ENCODE results near the gene HADHA.

DNA sequence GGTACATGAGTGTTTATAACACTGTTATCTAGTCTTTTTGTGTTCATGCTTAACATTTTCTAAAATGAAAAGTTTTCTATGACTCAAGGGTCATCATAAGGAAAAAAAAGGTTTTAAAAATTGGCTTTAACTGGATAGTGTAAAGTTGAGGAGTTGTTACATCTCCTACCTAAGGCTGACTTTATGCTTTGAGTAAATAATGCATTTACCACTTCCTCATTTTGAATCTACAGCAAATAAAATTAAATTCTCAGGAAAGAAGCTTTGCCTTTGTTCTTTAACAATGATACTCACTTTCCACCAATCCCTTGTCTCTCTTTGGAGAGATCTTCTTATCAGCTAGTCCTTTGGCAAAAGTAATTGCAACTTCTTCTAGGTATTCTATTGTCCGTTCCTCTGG lies 29.7 kb downstream of the HADHA start:
- TF ChIP-seq YY1 (IDR thresholded peaks at IDR 0.05; ENCODE audit: extremely low read depth, insufficient replicate concordance, low read depth, low read length) = no peak
- no peak for TF ChIP-seq CTCF (IDR thresholded peaks at IDR 0.05 in 2 of 3, conservative IDR thresholded peaks at IDR 0.05 in 1 of 3; ENCODE audit: borderline replicate concordance in 1 of 3, insufficient read depth in 1 of 3, low read depth in 2 of 3, low read length in 2 of 3)
- TF ChIP-seq POLR2A (IDR thresholded peaks at IDR 0.05; ENCODE audit: borderline replicate concordance, extremely low read depth, insufficient read depth, insufficient read length) = no peak
- TF ChIP-seq TCF7L2 (IDR thresholded peaks at IDR 0.05; ENCODE audit: borderline replicate concordance, extremely low read depth, insufficient read depth, insufficient read length) = no peak
- no peak for TF ChIP-seq REST (IDR thresholded peaks at IDR 0.05; ENCODE audit: low read depth)
- no peak for TF ChIP-seq EGR1 (IDR thresholded peaks at IDR 0.05; ENCODE audit: low read depth)
- TF ChIP-seq EZH2 (IDR thresholded peaks at IDR 0.05) = no peak
- no peak for TF ChIP-seq JUND (IDR thresholded peaks at IDR 0.05)
- no peak for TF ChIP-seq SP1 (IDR thresholded peaks at IDR 0.05; ENCODE audit: low read depth)
- TF ChIP-seq POLR2AphosphoS5 (IDR thresholded peaks at IDR 0.05; ENCODE audit: low read depth, low read length) = no peak
- no peak for TF ChIP-seq ZNF274 (IDR thresholded peaks at IDR 0.05; ENCODE audit: low read depth, low read length)
- no peak for TF ChIP-seq CEBPB (IDR thresholded peaks at IDR 0.05; ENCODE audit: low read depth)
- no peak for TF ChIP-seq ZFX (IDR thresholded peaks at IDR 0.05)

Data from HCT116 (cell line).